ENCODE results near the gene RNASE13.

GRCh38 chr14:21036751-21037150 lies 2.1 kb upstream of the RNASE13 start:
- TF ChIP-seq, protein P1, sequence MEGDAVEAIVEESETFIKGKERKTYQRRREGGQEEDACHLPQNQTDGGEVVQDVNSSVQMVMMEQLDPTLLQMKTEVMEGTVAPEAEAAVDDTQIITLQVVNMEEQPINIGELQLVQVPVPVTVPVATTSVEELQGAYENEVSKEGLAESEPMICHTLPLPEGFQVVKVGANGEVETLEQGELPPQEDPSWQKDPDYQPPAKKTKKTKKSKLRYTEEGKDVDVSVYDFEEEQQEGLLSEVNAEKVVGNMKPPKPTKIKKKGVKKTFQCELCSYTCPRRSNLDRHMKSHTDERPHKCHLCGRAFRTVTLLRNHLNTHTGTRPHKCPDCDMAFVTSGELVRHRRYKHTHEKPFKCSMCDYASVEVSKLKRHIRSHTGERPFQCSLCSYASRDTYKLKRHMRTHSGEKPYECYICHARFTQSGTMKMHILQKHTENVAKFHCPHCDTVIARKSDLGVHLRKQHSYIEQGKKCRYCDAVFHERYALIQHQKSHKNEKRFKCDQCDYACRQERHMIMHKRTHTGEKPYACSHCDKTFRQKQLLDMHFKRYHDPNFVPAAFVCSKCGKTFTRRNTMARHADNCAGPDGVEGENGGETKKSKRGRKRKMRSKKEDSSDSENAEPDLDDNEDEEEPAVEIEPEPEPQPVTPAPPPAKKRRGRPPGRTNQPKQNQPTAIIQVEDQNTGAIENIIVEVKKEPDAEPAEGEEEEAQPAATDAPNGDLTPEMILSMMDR (conservative IDR thresholded peaks at IDR 0.05; ENCODE audit: low read depth, low read length): no peak
- TF ChIP-seq EZH2 (IDR thresholded peaks at IDR 0.05; ENCODE audit: borderline replicate concordance, low read depth, low read length, poor library complexity, severe bottlenecking): no peak
